Measurements from ENCODE around the gene CDC42BPG. TPM values are rescaled to one million over a fixed set of nuclear protein-coding genes. Genes with fewer than 3 reads are reported as not detected.

The CDC42BPG gene
- total RNA-seq, 4 donors from 2014 or later, result 0.33 to 0.46 (median 0.39) TPM; not detected in 1

GRCh38 chr11:64857485-64857884 is 13.0 kb upstream of the CDC42BPG start:
- Histone ChIP-seq H3K36me3 (peaks cover 27 to 55% (median 52%) of the 10 kb centered on the region in 4 donors), H3K27ac (replicated peaks in 1 of 4) (peak overlapping the region; percentile 93 to 98 (median 94)), H3K9me3 (no peaks in the 10 kb centered on the region), H3K27me3 (no peaks in the 10 kb centered on the region), H3K4me3 (no peak overlapping the region), H3K4me1 (peaks cover 98 to 100% (median 99%) of the 10 kb centered on the region in 4 donors)
- intact Hi-C loops (cut with DNase I), result no loop called here
- WGBS, result 91% methylated on average over 6 of the region's 6 CpGs
- TF ChIP-seq POLR2AphosphoS5 (IDR thresholded peaks at IDR 0.05), result no peak
- no peak for TF ChIP-seq EP300 (IDR thresholded peaks at IDR 0.05)
- no peak for DNase-seq (ENCODE audit: extremely low spot score)

GRCh38 chr11:64856382-64857227 is 12.2 kb upstream of the CDC42BPG start:
- no peak for TF ChIP-seq CTCF (IDR thresholded peaks at IDR 0.05)
- TF ChIP-seq EP300 (IDR thresholded peaks at IDR 0.05), result peak; percentile 48
- TF ChIP-seq POLR2AphosphoS5 (IDR thresholded peaks at IDR 0.05), result peak; percentile 71 to 82
- TF ChIP-seq POLR2A (IDR thresholded peaks at IDR 0.05; ENCODE audit: low read depth), result peak; percentile 21
- H3K9me3 ChIP-seq, result no peaks in the 10 kb centered on the region
- no peak for DNase-seq (ENCODE audit: extremely low spot score)
- peak overlapping the region; percentile 93 to 98 (median 94) for H3K27ac ChIP-seq (replicated peaks in 1 of 4)
- peaks cover 93 to 100% (median 98%) of the 10 kb centered on the region in 4 donors for H3K4me1 ChIP-seq
- WGBS, result 57% methylated on average over 17 of the region's 20 CpGs
- H3K27me3 ChIP-seq, result no peaks in the 10 kb centered on the region
- H3K36me3 ChIP-seq, result peaks cover 27 to 57% (median 54%) of the 10 kb centered on the region in 4 donors
- peak overlapping the region in 1 of 4 donors; percentile 21 for H3K4me3 ChIP-seq
- intact Hi-C loops (cut with DNase I), result no loop called here

- DNase-seq (ENCODE audit: extremely low spot score), result no peak
- intact Hi-C loops (cut with DNase I), result no loop called here
- peak overlapping the region in 1 of 4 donors; percentile 11 for H3K4me3 ChIP-seq
- TF ChIP-seq CTCF (IDR thresholded peaks at IDR 0.05) (no peak), POLR2AphosphoS5 (IDR thresholded peaks at IDR 0.05) (no peak), EP300 (IDR thresholded peaks at IDR 0.05) (no peak), POLR2A (IDR thresholded peaks at IDR 0.05; ENCODE audit: low read depth) (no peak)
- peak overlapping the region; percentile 93 to 98 (median 94) for H3K27ac ChIP-seq (replicated peaks in 1 of 4)
- no peaks in the 10 kb centered on the region for H3K9me3 ChIP-seq
- H3K36me3 ChIP-seq, result peaks cover 27 to 57% (median 54%) of the 10 kb centered on the region in 4 donors
- no peaks in the 10 kb centered on the region for H3K27me3 ChIP-seq
- WGBS, result 85% methylated on average over 18 of the region's 22 CpGs
- H3K4me1 ChIP-seq, result peaks cover 90 to 100% (median 99%) of the 10 kb centered on the region in 4 donors
Measured at GRCh38 chr11:64855596-64856304, 11.3 kb upstream of the CDC42BPG start.

- TF ChIP-seq POLR2AphosphoS5 (IDR thresholded peaks at IDR 0.05), result peak; percentile 94 to 97
- no peak for TF ChIP-seq POLR2A (IDR thresholded peaks at IDR 0.05; ENCODE audit: low read depth)
- no peak for TF ChIP-seq CTCF (IDR thresholded peaks at IDR 0.05)
- peak; percentile 22 for TF ChIP-seq EP300 (IDR thresholded peaks at IDR 0.05)
- Histone ChIP-seq H3K27me3 (no peaks in the 10 kb centered on the region), H3K36me3 (peaks cover 24 to 51% (median 48%) of the 10 kb centered on the region in 4 donors), H3K4me3 (peak overlapping the region in 2 of 4 donors; percentile 15 to 18), H3K9me3 (no peaks in the 10 kb centered on the region), H3K4me1 (peaks cover 90 to 100% (median 99%) of the 10 kb centered on the region in 4 donors), H3K27ac (replicated peaks in 1 of 4) (peak overlapping the region; percentile 93 to 98 (median 94))
- intact Hi-C loops (cut with DNase I), result no loop called here
- peak; percentile 95 for DNase-seq (ENCODE audit: extremely low spot score)
- 89% methylated on average over 33 of the region's 45 CpGs for WGBS
Measured at GRCh38 chr11:64854534-64855502, 10.4 kb upstream of the CDC42BPG start.

All from esophagus muscularis mucosa (tissue), 4 donors.